Measurements from ENCODE around the gene RNU6-1.

The RNU6-1 gene

DNA sequence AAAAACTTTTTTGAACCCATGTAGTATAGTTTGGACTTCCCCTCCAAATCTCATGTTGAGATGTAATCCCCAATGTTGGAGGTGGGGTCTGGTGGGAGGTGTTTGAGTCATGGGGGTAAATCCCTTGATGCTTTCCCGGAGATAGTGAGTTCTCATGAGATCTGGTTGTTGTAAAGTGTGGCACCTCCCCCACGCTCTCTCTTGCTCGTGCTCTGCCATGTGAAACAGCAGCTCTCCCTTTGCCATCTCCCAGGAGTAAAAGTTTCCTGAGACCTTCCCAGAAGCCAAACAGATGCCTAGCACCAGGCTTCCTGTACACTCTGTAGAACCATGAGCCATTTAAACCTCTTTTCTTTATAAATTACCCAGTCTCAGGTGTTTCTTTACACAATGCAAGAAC lies 16.0 kb upstream of the RNU6-1 start:
- no peak for DNase-seq

DNA sequence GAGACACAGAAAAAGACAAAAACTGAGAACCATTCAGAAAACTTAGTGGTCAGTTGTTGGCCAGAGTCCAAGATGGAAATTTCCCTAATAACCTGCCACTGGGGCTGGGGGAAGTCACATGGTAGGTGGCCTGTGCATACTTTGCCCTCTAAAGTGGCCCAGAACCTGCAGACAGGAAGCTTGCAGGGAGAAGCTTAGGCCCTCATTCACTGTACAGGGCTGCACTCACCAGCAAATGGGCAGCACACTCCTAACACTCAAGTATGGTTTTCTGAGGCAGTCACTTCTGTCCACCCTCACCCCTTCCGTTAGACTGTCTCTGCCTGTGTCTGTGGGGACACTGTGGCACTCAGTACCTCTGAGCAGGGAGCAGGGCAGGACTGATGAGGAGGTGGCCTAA lies 14.5 kb upstream of the RNU6-1 start:
- no peak for DNase-seq

- DNase-seq: no peak
These were observed 13.6 kb upstream of the RNU6-1 start for GRCh38 chr15:67853454-67853853.

DNA sequence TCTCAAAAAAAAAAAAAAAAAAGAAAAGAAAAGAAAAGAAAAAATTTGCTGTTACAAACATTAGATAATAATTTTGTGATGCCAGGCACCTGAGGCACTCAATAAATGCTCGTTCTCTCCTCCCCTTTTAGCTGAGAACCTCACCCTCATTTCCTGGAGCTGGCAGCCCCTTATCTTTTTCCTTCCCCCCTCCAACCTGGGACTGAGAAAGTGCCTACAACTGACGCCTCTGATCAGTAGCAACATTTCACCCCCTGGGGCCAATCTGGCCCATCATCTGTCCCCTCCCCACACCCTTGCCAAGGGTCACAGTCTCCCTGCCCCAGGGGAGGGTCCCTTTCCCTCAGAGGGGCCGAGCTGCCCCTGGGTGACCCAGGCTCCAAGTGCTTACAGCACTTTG lies 12.6 kb upstream of the RNU6-1 start:
- no peak for DNase-seq

DNA sequence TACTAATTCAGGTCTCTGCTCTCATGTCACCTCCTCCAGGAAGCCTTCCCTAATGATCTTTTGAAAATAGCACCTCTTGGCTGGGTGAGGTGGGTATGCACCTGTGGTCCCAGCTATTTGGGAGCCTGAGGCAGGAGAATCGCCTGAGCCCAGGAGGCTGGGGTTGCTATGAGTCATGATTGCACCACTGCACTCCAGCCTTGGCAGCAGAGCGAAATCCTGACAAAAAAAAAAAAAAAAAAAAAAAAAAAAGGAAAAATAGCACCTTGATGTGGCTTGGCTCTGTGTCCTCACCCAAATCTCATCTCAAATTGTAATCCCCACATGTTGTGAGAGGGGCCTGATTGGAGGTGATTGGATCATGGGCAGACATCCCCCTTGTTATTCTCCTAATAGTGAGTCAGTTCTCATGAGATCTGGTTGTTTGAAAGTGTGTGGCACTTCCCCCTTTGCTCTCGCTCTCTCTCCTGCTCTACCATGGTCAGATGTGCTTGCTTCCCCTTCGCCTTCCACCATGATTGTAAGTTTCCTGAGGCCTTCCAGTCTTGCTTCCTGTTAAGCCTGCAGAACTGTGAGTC lies 11.2 kb upstream of the RNU6-1 start:
- no peak for DNase-seq

GRCh38 chr15:67850336-67850735 lies 10.5 kb upstream of the RNU6-1 start:
- no peak for DNase-seq

- DNase-seq: no peak
These were observed 9.7 kb upstream of the RNU6-1 start for GRCh38 chr15:67849538-67849937.

DNA sequence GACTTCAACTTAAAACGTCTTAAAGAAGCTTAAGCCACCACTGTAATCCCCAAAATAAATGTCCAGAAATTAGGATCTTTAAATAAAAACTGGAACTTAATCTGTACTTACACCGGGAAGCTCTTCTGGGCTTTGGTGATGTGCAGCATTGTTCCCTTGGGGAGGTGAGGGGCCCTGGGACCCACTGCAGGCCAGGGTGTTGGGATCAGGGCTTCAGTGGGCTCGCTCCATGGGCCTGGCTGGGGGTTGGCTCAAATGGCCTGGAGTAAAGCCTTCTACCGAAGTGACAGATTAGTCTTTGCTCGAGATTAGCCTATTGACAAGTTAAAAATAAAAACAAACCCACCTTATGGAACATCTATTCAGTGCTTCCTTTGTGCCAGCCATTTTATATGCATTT lies 6.1 kb upstream of the RNU6-1 start:
- DNase-seq: no peak

DNA sequence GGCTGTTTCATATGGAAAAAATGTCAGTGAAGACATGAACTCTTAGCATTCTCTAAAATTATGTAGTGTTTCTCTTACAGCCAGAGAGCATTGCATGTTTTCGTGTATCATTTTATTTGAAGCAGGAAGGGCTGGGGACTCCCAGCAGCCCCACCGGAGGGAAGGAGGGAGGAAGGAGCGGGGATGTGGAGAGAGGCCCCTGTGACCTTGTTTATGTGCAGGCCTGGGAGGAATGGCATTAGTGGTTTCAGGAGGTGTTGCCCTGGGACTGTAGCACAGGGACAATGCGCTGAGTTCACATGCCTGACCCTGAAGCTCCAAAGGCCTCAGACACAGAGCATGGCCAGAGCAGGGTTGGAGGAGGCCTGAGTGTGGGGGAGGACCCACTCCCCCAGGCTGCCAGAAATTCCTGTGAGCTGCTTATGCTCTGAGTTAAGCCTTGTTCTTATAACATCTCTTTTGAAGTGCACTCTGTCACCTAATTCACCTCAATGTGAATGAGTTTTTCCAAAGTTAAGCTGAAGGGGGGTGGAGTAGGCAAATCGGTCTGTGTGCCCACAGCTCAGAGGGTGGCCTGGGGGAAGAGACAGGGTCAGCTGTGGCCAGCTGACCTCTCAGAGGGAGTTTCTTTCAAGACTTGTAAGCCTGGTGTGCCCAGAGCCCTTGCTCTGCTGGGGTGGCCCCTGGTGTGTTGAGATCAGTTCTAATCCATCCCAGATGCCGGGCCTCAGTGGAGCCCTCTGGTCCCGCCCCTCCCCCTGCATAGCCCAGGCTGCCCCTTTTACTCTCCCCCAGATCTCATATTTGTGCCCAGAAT lies 3.9 kb upstream of the RNU6-1 start:
- no peak for DNase-seq

DNA sequence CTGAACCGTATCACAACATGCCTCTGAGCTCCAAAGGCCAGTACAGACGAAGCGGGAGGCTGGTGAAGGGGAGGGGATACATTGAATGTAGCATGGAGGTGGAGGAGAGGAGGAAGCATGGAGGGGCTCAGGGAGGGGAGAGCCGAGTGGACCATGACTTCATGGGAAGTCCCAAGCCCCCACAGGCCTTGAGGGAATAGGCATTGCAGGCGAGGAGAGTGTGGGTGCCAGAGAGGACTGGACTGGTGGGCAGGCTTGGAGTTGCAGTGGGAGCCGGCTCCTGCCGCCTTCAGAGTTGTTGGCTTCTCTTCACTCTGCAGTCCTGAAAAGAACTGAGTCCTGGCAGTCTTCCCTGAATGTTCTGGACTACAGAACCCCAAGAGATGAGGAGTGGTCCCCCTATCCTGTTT lies 3.3 kb upstream of the RNU6-1 start:
- no peak for DNase-seq

DNA sequence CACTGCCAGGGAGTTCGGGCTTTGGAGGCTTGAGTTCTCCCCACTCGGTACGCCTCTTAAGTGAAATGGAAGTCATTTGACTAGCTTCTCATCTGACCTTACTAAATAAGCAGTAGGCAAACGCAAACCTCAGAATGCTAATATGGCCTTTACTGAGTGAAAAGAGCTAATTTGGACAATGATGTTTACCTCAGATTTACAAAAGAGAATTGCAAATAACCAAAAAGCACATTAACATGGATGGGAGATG lies 1.6 kb upstream of the RNU6-1 start:
- no peak for DNase-seq

DNA sequence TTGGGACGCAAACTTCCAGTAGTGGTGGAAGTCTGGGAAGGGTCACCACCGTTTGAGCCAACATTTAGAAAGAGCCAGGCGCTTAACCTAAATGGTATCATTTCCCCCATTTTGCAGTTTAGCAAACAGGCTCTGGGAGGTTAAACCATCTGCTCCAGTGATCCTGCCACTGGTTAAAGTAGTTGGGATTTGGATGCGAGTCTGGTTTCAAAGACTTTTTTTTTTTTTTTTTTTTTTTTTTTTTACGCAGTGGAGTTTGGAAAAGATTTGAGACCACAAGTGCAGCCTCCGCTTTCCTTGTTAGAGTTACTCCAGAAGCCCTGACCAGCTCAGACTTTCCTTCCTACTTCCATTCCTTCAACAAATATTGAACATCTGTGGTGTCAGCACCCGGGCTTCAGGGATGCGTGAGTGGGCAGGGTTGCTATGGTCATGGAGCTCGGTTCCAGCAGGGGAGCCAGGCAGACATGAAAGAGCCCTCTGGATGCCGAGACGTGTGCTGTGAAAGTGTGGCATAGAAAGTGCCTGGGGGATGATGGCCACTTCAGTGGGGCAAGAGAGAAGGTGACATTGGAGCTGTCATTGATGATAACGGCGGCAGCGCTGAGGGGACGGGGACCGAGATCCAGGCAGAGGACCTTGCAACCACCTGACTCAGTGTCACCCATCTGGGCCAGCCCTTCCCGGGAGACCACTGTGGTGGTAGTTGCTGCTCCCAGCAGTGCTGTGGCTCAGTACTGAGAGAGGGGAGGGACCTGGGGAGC lies 1.1 kb upstream of the RNU6-1 start:
- DNase-seq: no peak

- DNase-seq: peak; percentile 17
These were observed 331 bp downstream of the RNU6-1 start for GRCh38 chr15:67839499-67839928.

DNA sequence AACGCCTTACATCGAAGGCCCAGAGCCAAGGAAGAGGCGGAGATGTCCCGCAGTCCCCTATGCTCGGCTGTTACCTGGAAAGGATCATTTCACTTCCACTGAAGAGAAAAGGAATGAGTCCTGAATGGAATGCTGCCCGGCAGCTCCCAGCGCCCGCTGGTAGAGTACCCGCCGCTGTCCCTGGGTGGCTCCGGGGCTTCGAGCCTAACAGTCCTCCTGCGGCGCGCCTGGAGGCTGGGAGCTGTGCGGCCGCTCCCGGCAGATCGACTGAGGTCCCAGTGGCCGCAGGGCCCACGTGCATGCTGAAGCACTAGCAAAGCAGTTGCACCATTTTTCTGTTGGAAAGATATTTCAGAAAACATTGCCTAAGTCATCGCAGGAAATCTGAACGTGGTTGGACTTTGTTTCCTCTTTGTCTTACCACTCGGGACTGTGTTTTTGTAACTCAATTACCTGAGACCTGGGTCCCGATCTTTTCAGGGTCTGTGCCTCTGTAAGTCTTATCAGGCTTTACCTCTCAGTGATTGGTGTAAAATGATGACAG lies 984 bp downstream of the RNU6-1 start:
- no peak for DNase-seq

- no peak for DNase-seq
These were observed 2.9 kb downstream of the RNU6-1 start for GRCh38 chr15:67836955-67837354.

DNA sequence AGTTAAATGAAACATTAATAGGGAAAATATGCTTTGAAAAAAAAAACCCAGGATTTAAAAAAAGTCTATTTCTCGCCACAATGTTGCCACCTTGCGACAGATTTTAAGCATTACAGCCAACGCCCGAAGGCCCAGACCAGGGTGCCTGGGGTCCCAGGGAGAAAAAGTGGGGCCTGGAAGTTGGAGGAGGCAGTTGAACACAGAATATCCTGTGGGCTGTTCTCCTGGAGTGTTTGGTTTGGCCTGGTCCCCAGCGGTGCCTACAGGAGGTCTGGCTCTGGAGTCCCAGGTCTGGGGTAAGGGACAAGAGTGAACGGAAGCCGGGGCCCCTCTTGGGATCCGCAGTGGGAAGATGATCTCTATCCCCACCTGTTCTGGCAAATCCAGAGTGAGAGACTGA lies 3.4 kb downstream of the RNU6-1 start:
- no peak for DNase-seq

- DNase-seq: no peak
These were observed 3.8 kb downstream of the RNU6-1 start for GRCh38 chr15:67836134-67836455.

GRCh38 chr15:67835297-67836133 lies 4.3 kb downstream of the RNU6-1 start:
- no peak for DNase-seq

DNA sequence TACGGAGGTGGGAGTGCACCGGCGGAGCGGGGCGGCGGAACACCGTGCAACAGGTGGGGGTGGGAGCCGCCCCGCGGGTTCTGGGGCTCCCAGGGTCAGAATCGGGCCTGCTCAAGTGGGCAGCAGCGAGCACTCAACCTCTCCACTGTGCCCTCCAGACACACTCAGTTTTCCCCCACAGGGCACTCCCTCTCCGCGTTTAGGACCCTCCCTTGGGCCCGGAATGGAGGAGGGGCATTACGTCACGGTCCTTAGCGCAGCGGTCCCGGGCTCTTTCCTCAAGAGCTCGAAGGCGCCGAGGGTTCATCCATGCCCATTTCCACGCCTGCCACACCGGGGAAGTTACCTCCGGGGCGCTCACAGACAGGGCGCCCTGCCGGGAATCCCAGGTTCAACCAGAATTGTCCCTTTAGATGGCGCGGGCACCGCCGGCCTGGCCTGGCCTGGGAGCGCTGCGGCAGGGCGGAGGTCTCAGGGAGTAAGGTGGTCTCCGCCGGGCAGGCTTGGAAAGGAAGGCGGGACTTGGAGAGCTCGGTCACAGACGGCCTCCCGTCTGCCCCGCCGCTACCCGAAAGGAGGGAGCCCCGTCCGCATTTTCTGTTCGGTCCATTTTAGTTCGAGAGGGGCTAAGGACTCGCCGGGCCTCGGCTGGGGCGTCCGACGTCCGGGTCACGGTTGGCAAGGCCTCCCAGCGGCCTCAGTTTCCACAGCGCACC lies 5.1 kb downstream of the RNU6-1 start:
- no peak for DNase-seq

DNA sequence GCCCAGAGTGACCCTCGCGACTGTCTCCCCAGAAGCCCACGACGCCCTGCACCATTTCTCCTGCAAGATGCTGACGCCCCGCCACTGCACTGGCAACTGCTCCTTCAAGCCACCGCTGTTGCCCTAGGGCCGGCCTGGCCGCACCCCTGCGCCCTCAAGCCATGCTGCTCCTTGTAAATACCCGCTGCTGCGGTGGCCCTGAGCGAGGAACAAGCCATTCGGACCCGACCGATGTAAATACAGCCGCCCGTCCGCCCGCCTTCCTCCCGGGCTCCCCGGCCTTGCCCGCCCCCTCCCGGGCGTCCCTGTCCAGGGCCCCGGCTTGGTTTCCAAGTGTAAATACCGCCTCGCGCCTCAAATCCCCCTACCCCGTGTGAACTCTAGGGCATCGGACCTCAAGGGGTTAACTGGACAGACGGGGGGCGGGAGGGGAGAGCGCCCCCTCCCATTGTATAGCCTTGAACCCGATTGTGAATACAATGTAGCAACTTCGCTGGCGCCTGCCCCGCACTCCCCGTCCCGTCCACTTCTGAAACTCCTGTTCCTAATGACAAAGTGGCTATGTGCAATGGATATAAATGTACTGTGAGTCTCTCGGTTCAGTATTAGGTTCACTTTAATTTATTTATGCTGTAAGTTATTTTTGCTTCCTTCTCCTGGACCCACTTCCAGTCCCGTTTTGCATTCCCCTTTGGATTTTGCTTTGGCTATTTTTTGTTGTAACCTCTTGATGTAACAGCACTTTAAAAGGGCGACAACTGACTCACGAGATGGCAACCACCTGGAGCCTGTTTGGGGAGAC lies 5.9 kb downstream of the RNU6-1 start:
- no peak for DNase-seq

- DNase-seq: no peak
These were observed 6.7 kb downstream of the RNU6-1 start for GRCh38 chr15:67832897-67833709.

Data from NCI-H187 treated with DMSO at 0.1 percent for 48 hours (cell line).